SKM-1 (cell line): Measurements from ENCODE around the gene PITHD1.
A peak's percentile ranks its signal among the peaks of the same experiment; 100 is the strongest.
"Not testable (repeated sequence)": the region's sequence is repeated elsewhere in the genome, so short reads cannot be mapped to it uniquely, and the experiment has no call there.

Experiments
- DNase-seq: peaks from one replicate; lab custom pipeline; 2025; ENCODE audit not compliant: unreplicated experiment; lab: John Stamatoyannopoulos, UW

PITHD1 gene

GRCh38 chr1:23772854-23773242 is 5.4 kb upstream of the PITHD1 start:
- no peak for DNase-seq

- no peak for DNase-seq
These were observed 3.9 kb upstream of the PITHD1 start for GRCh38 chr1:23774174-23774880.

GRCh38 chr1:23776217-23776616 is 2.0 kb upstream of the PITHD1 start:
- DNase-seq = no peak

GRCh38 chr1:23779826-23780371 is 1.7 kb downstream of the PITHD1 start:
- no peak for DNase-seq

GRCh38 chr1:23783141-23783540 is 4.9 kb downstream of the PITHD1 start:
- not testable (repeated sequence) for DNase-seq

GRCh38 chr1:23784846-23785245 is 6.6 kb downstream of the PITHD1 start:
- no peak for DNase-seq

- no peak for DNase-seq
These were observed 9.5 kb downstream of the PITHD1 start for GRCh38 chr1:23787701-23788100.

- no peak for DNase-seq
These were observed 10.5 kb downstream of the PITHD1 start for GRCh38 chr1:23788695-23789094.

- peak; percentile 64 for DNase-seq
These were observed 12.7 kb downstream of the PITHD1 start, which contains the start of gene LYPLA2 for GRCh38 chr1:23790696-23791515. TSS of gene LYPLA2 (plus strand) at chr1:23791145. CDS start at chr1:23792683, 1,538 bp downstream.

GRCh38 chr1:23791516-23792047 is 13.4 kb downstream of the PITHD1 start:
- no peak for DNase-seq

- no peak for DNase-seq
These were observed 14.1 kb downstream of the PITHD1 start for GRCh38 chr1:23792151-23792945.

GRCh38 chr1:23793018-23793781 is 15.0 kb downstream of the PITHD1 start:
- no peak for DNase-seq

- no peak for DNase-seq
These were observed 15.9 kb downstream of the PITHD1 start for GRCh38 chr1:23793861-23794731.

GRCh38 chr1:23794732-23795182 is 16.5 kb downstream of the PITHD1 start:
- not testable (repeated sequence) for DNase-seq

- no peak for DNase-seq
These were observed 17.7 kb downstream of the PITHD1 start for GRCh38 chr1:23795676-23796465.

GRCh38 chr1:23796466-23797271 is 18.5 kb downstream of the PITHD1 start:
- no peak for DNase-seq
